HG02938 (cell line): ENCODE results near the gene PRLR.

Source experiments
- ATAC-seq: cut with Tn5 transposase; IDR thresholded peaks from one replicate; pipeline ENCODE4 v1.9.1; 2021; ENCODE audit warnings: mild to moderate bottlenecking, moderate library complexity; ENCODE audit not compliant: unreplicated experiment

PRLR gene

GRCh38 chr5:35162848-35163709 is 67.2 kb downstream of the PRLR start:
- no peak for ATAC-seq

- no peak for ATAC-seq
Measured at GRCh38 chr5:35161652-35162273, 68.5 kb downstream of the PRLR start.

- ATAC-seq: no peak
Measured at GRCh38 chr5:35160486-35161116, 69.7 kb downstream of the PRLR start.

- ATAC-seq: no peak
Measured at GRCh38 chr5:35159370-35159742, 70.9 kb downstream of the PRLR start.

- no peak for ATAC-seq
Measured at GRCh38 chr5:35158622-35159369, 71.5 kb downstream of the PRLR start.

- no peak for ATAC-seq
Measured at GRCh38 chr5:35158204-35158603, 72.1 kb downstream of the PRLR start.

- ATAC-seq: no peak
Measured at GRCh38 chr5:35153375-35153932, 76.8 kb downstream of the PRLR start.

GRCh38 chr5:35152733-35153132 is 77.6 kb downstream of the PRLR start:
- no peak for ATAC-seq

- no peak for ATAC-seq
Measured at GRCh38 chr5:35151146-35151920, 79.0 kb downstream of the PRLR start.

GRCh38 chr5:35149041-35149440 is 81.2 kb downstream of the PRLR start:
- no peak for ATAC-seq

- ATAC-seq: no peak
Measured at GRCh38 chr5:35146406-35146805, 83.9 kb downstream of the PRLR start.

- ATAC-seq: no peak
Measured at GRCh38 chr5:35145691-35146317, 84.5 kb downstream of the PRLR start.

- ATAC-seq: no peak
Measured at GRCh38 chr5:35145012-35145411, 85.3 kb downstream of the PRLR start.

GRCh38 chr5:35143841-35144240 is 86.4 kb downstream of the PRLR start:
- no peak for ATAC-seq

GRCh38 chr5:35141739-35142138 is 88.5 kb downstream of the PRLR start:
- ATAC-seq: no peak

GRCh38 chr5:35138232-35138631 is 92.1 kb downstream of the PRLR start:
- ATAC-seq: no peak

- no peak for ATAC-seq
Measured at GRCh38 chr5:35136386-35136785, 93.9 kb downstream of the PRLR start.

GRCh38 chr5:35135239-35135700 is 95.0 kb downstream of the PRLR start:
- no peak for ATAC-seq

- ATAC-seq: no peak
Measured at GRCh38 chr5:35134278-35135030, 95.8 kb downstream of the PRLR start.
